Trophoblast cell (in vitro differentiated cells and primary cell): Measurements from ENCODE around the gene PLA2G2F.

ENCODE experiments used
- DNase-seq, 2 donors: peaks; one replicate each; pipeline ENCODE4 v3.0.0-alpha.2; 2016
- H2AFZ ChIP-seq: 2 replicates; pipeline ENCODE4 v1.6.1; 2013; ENCODE audit warnings: low read length, moderate library complexity, mild to moderate bottlenecking; ENCODE audit not compliant: insufficient read depth, poor library complexity
- H2AK5ac ChIP-seq: 2 replicates; pipeline ENCODE4 v1.6.1; 2013; ENCODE audit warnings: mild to moderate bottlenecking, low read length
- H2BK120ac ChIP-seq: 2 replicates; pipeline ENCODE4 v1.6.1; 2013; ENCODE audit warnings: low read length, mild to moderate bottlenecking, moderate library complexity; ENCODE audit not compliant: insufficient read depth, poor library complexity
- H2BK12ac ChIP-seq: 2 replicates; pipeline ENCODE4 v1.6.1; 2013; ENCODE audit warnings: mild to moderate bottlenecking, low read length, moderate library complexity
- H2BK5ac ChIP-seq: 2 replicates; pipeline ENCODE4 v1.6.1; 2013; ENCODE audit warnings: low read length, low read depth, moderate library complexity, mild to moderate bottlenecking; ENCODE audit not compliant: poor library complexity
- H3K14ac ChIP-seq: 2 replicates; pipeline ENCODE4 v1.6.1; 2013; ENCODE audit warnings: mild to moderate bottlenecking, low read length
- H3K18ac ChIP-seq: 2 replicates; pipeline ENCODE4 v1.6.1; 2013; ENCODE audit warnings: mild to moderate bottlenecking, low read length
- H3K23ac ChIP-seq: 2 replicates; pipeline ENCODE4 v1.6.1; 2013; ENCODE audit warnings: low read length
- H3K27ac ChIP-seq: 2 replicates; pipeline ENCODE4 v1.5.1; 2013; ENCODE audit warnings: low read depth, mild to moderate bottlenecking, inconsistent platforms, low read length, moderate library complexity
- H3K27me3 ChIP-seq: 2 replicates; pipeline ENCODE4 v1.6.1; 2013; ENCODE audit warnings: inconsistent platforms, mild to moderate bottlenecking, low read length, moderate library complexity; ENCODE audit not compliant: insufficient read depth
- H3K36me3 ChIP-seq, 2 experiments: 1 replicate in 1 of 2; 2 replicates in 1 of 2; pipeline ENCODE4 v1.6.1; 2013; ENCODE audit warnings: low read length in 2 of 2, mild to moderate bottlenecking in 2 of 2, moderate library complexity in 1 of 2; ENCODE audit not compliant: insufficient read depth in 2 of 2, control insufficient read depth in 1 of 2
- H3K4ac ChIP-seq: 2 replicates; pipeline ENCODE4 v1.6.1; 2013; ENCODE audit warnings: low read depth, mild to moderate bottlenecking, low read length, moderate library complexity
- H3K4me1 ChIP-seq, 2 experiments: 1 replicate in 1 of 2; 2 replicates in 1 of 2; pipeline ENCODE4 v1.6.1; 2013; ENCODE audit warnings: low read length in 2 of 2, mild to moderate bottlenecking in 2 of 2, moderate library complexity in 1 of 2; ENCODE audit not compliant: insufficient read depth in 2 of 2, control insufficient read depth in 1 of 2
- H3K4me2 ChIP-seq: 2 replicates; pipeline ENCODE4 v1.6.1; 2013; ENCODE audit warnings: inconsistent platforms, mild to moderate bottlenecking, low read length, moderate library complexity
- H3K4me3 ChIP-seq: 2 replicates; pipeline ENCODE4 v1.5.1; 2013; ENCODE audit warnings: mild to moderate bottlenecking, low read depth, low read length, inconsistent platforms
- H3K79me1 ChIP-seq: one replicate; pipeline ENCODE4 v1.6.1; 2013; ENCODE audit warnings: low read length
- H3K79me2 ChIP-seq: 2 replicates; pipeline ENCODE4 v1.6.1; 2013; ENCODE audit warnings: low read length, mild to moderate bottlenecking; ENCODE audit not compliant: control insufficient read depth, insufficient read depth, poor library complexity
- H3K9ac ChIP-seq: 2 replicates; pipeline ENCODE4 v1.6.1; 2013; ENCODE audit warnings: mild to moderate bottlenecking, low read length
- H3K9me3 ChIP-seq: 2 replicates; pipeline ENCODE4 v1.6.1; 2013; ENCODE audit warnings: low read depth, mild to moderate bottlenecking, control low read depth, inconsistent platforms, low read length; ENCODE audit not compliant: insufficient read depth
- H4K12ac ChIP-seq: 2 replicates; pipeline ENCODE4 v1.6.1; 2013; ENCODE audit warnings: low read depth, mild to moderate bottlenecking, low read length, moderate library complexity
- H4K8ac ChIP-seq: 2 replicates; pipeline ENCODE4 v1.6.1; 2013; ENCODE audit warnings: low read depth, mild to moderate bottlenecking, low read length, moderate library complexity
- H4K91ac ChIP-seq: one replicate; pipeline ENCODE4 v1.6.1; 2013; ENCODE audit warnings: low read depth, mild to moderate bottlenecking, low read length, moderate library complexity
- WGBS: extraction: QIAGEN DNeasy Blood & Tissue Kit; methylation state at CpG from one replicate; pipeline ENCODE4 v1.1.7; 2013; ENCODE audit warnings: missing lambda C conversion rate; ENCODE audit not compliant: insufficient read length, insufficient coverage; ENCODE audit errors: extremely low coverage; 5-methylcytosine and 5-hydroxymethylcytosine counted together

PLA2G2F gene

GRCh38 chr1:20136249-20136648 lies 2.9 kb upstream of the PLA2G2F start:
- no peak overlapping the region for H2BK12ac ChIP-seq
- no peak overlapping the region for H4K12ac ChIP-seq
- no peak for DNase-seq
- H2BK5ac ChIP-seq: no peak overlapping the region
- H3K14ac ChIP-seq: no peak overlapping the region
- H4K91ac ChIP-seq: no peak overlapping the region
- no peak overlapping the region for H3K18ac ChIP-seq
- no peaks in the 10 kb centered on the region for H3K79me2 ChIP-seq
- no peaks in the 10 kb centered on the region for H3K9me3 ChIP-seq
- H3K23ac ChIP-seq: no peak overlapping the region
- no peak overlapping the region for H3K4ac ChIP-seq
- H3K4me2 ChIP-seq: no peak overlapping the region
- H2AK5ac ChIP-seq: no peak overlapping the region
- no peak overlapping the region for H2AFZ ChIP-seq
- no peaks in the 10 kb centered on the region for H3K36me3 ChIP-seq
- no peaks in the 10 kb centered on the region for H3K79me1 ChIP-seq
- H3K4me1 ChIP-seq: peaks cover 7 to 11% of the 10 kb centered on the region in 2 experiments
- H3K9ac ChIP-seq: no peak overlapping the region
- H3K4me3 ChIP-seq: no peak overlapping the region
- H3K27ac ChIP-seq: no peak overlapping the region
- no CpG with 5 or more reads among the region's 3 CpGs for WGBS
- H3K27me3 ChIP-seq: no peaks in the 10 kb centered on the region
- H4K8ac ChIP-seq: no peak overlapping the region
- no peak overlapping the region for H2BK120ac ChIP-seq

GRCh38 chr1:20137055-20137454 lies 2.1 kb upstream of the PLA2G2F start:
- no CpG with 5 or more reads among the region's 4 CpGs for WGBS
- Histone ChIP-seq H3K23ac (no peak overlapping the region), H2BK5ac (no peak overlapping the region)

GRCh38 chr1:20137604-20138003 lies 1.5 kb upstream of the PLA2G2F start:
- H4K12ac ChIP-seq: no peak overlapping the region
- H3K4ac ChIP-seq: no peak overlapping the region
- peaks cover 7 to 11% of the 10 kb centered on the region in 2 experiments for H3K4me1 ChIP-seq
- no peaks in the 10 kb centered on the region for H3K27me3 ChIP-seq
- H3K9me3 ChIP-seq: no peaks in the 10 kb centered on the region
- no peak overlapping the region for H3K23ac ChIP-seq
- no peak overlapping the region for H2BK120ac ChIP-seq
- H2AK5ac ChIP-seq: no peak overlapping the region
- H2BK12ac ChIP-seq: no peak overlapping the region
- no peaks in the 10 kb centered on the region for H3K36me3 ChIP-seq
- H2BK5ac ChIP-seq: no peak overlapping the region
- H3K79me2 ChIP-seq: no peaks in the 10 kb centered on the region
- H3K4me3 ChIP-seq: no peak overlapping the region
- no peak overlapping the region for H3K4me2 ChIP-seq
- WGBS: no CpG with 5 or more reads among the region's 1 CpG
- H3K18ac ChIP-seq: no peak overlapping the region
- H4K91ac ChIP-seq: no peak overlapping the region
- no peak overlapping the region for H3K9ac ChIP-seq
- H4K8ac ChIP-seq: no peak overlapping the region
- no peaks in the 10 kb centered on the region for H3K79me1 ChIP-seq
- H3K14ac ChIP-seq: no peak overlapping the region
- DNase-seq: no peak
- no peak overlapping the region for H2AFZ ChIP-seq
- H3K27ac ChIP-seq: no peak overlapping the region

More at GRCh38 chr1:20137055-20137454, 2.1 kb upstream of the PLA2G2F start:
- no peaks in the 10 kb centered on the region for H3K79me2 ChIP-seq
- H3K9me3 ChIP-seq: no peaks in the 10 kb centered on the region
- H3K4me1 ChIP-seq: peaks cover 7 to 11% of the 10 kb centered on the region in 2 experiments
- H3K36me3 ChIP-seq: no peaks in the 10 kb centered on the region
- H4K12ac ChIP-seq: no peak overlapping the region
- H3K4me3 ChIP-seq: no peak overlapping the region
- H3K27me3 ChIP-seq: no peaks in the 10 kb centered on the region
- no peak overlapping the region for H2BK12ac ChIP-seq
- no peak overlapping the region for H2AK5ac ChIP-seq
- no peak overlapping the region for H2AFZ ChIP-seq
- H3K9ac ChIP-seq: no peak overlapping the region
- H3K18ac ChIP-seq: no peak overlapping the region
- H3K4me2 ChIP-seq: no peak overlapping the region
- H4K8ac ChIP-seq: no peak overlapping the region
- H2BK120ac ChIP-seq: no peak overlapping the region
- H3K79me1 ChIP-seq: no peaks in the 10 kb centered on the region
- no peak overlapping the region for H4K91ac ChIP-seq
- no peak overlapping the region for H3K4ac ChIP-seq
- DNase-seq: peak in 1 of 2 donors; percentile 48
- no peak overlapping the region for H3K27ac ChIP-seq
- H3K14ac ChIP-seq: no peak overlapping the region

- no peak overlapping the region for H4K91ac ChIP-seq
- H2AK5ac ChIP-seq: no peak overlapping the region
- no peak overlapping the region for H3K9ac ChIP-seq
- no peaks in the 10 kb centered on the region for H3K79me2 ChIP-seq
- H2BK12ac ChIP-seq: no peak overlapping the region
- peaks cover 7 to 11% of the 10 kb centered on the region in 2 experiments for H3K4me1 ChIP-seq
- no peak overlapping the region for H3K27ac ChIP-seq
- no peak overlapping the region for H3K14ac ChIP-seq
- H3K4me2 ChIP-seq: no peak overlapping the region
- peak overlapping the region; percentile 28 for H4K8ac ChIP-seq
- no peak overlapping the region for H2BK120ac ChIP-seq
- no peaks in the 10 kb centered on the region for H3K79me1 ChIP-seq
- no peaks in the 10 kb centered on the region for H3K27me3 ChIP-seq
- no CpG with 5 or more reads among the region's 6 CpGs for WGBS
- H2BK5ac ChIP-seq: no peak overlapping the region
- no peak overlapping the region for H4K12ac ChIP-seq
- DNase-seq: no peak
- H3K4ac ChIP-seq: no peak overlapping the region
- H3K18ac ChIP-seq: no peak overlapping the region
- no peak overlapping the region for H2AFZ ChIP-seq
- H3K4me3 ChIP-seq: no peak overlapping the region
- H3K36me3 ChIP-seq: no peaks in the 10 kb centered on the region
- H3K23ac ChIP-seq: no peak overlapping the region
- H3K9me3 ChIP-seq: no peaks in the 10 kb centered on the region
Measured at GRCh38 chr1:20138346-20138745, 777 bp upstream of the PLA2G2F start.
